HG03135 (cell line): Measurements from ENCODE around the gene ADK.

Experiments
- ATAC-seq: cut with Tn5 transposase; IDR thresholded peaks from one replicate; pipeline ENCODE4 v1.9.1; 2021; ENCODE audit warnings: mild to moderate bottlenecking, moderate library complexity; ENCODE audit not compliant: unreplicated experiment

Gene ADK

DNA sequence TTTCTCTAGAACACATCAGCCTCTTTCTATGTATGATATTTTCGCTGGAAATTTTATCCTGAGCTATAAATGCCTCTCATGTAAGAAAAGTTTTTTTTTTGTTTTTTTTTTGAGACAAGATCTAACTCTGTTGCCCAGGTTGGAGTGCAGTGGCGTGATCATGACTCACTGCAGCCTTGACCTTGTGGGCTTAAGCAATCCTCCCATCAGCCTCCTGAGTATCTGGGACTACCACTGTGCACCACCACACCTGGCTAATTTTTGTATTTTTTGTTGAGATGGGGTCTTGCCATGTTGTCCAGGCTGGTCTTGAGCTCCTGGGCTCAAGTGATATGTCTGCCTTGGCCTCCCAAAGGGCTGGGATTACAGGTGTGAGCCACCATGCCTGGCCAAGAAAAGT lies 80.4 kb downstream of the ADK start:
- no peak for ATAC-seq

DNA sequence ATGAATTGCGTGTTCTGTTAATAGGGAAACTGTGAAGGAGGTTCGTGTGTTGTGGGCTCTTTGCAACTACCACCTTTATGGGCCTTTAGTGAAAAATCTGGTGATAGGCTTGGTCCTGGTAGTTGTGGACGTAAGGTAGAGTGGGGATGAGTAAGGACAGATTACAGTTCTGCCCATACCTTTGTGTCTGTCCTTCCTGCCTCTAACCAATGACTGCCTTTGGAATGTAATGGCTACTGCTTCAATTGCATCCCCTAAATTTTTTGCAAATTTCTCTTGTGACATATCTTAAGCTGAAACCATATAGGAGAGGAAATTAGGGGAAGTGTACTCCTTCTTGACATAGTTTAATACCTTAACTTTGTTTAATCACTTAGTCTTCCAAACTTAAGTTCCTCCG lies 82.3 kb downstream of the ADK start:
- no peak for ATAC-seq

DNA sequence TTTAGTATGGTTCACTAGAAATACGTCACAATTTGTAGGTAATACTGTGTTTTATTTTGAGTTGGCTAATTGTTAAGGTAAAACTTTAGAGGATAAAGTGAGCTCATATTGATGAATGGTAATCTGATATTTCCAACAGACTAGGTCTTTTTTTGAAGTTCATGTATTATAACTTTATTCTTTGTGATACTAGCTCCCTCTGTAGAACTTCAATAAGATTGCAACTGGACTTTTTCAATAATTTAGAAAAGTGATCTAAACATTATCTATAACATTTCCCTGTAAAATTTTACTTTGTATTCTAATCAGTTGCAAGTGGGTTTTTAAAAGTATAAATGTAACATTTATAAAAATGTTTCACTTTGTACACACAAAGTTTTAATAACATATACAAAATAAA lies 83.5 kb downstream of the ADK start:
- ATAC-seq = no peak

DNA sequence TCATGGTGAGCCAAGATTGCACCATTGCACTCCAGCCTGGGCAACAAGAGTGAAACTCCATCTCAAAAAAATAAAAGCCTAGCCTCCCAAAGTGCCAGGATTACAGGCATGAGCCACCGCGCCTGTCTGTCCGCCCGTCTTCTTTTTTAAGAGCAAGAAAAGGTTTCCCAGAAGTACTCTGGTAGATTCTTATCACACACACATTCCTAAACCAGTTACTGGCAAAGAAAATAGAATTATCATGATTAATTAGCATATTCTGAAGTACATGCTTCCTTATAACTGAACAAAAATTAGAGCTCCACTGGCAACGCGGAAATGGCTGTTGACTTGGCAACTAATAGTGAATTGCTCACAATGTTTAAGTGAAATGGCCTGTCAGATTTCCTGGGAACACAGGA lies 87.0 kb downstream of the ADK start:
- ATAC-seq = no peak

DNA sequence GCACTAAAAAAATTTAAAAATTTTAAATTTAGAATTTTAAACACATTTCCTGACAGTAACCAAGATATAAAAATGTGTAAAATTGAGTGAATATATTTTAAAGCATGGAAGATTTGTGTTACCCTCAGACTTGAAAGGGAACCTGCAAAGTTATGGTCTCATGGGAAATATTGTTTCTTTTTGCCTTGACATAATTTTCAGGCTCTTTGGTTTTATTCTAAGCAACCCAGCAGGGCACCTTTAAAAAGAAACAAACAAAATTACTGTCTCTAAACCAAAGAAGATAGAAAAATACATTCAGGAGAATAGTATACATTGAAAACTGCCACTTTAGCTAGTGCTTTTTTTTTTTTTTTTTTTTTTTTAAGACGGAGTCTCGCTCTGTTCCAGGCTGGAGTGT lies 87.5 kb downstream of the ADK start:
- no peak for ATAC-seq

DNA sequence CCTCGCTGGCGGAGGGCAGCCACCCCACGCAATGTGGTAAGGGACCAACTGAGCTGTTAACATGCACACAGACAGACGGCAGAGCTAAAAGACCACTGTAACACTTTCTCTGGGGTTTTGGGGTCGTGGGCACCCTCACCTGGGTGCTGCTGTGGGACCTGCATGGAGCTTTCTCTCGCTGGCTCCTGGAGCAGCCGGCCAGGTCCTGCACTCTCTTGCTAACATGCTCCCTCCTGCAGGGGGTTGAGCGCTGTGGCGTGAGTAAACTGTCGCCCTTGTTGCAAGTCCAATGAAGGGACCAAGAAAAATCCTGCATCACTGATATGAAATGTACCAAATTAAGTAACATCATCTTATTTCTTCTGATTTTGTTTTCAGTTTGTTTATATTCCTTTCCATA lies 92.0 kb downstream of the ADK start:
- no peak for ATAC-seq

DNA sequence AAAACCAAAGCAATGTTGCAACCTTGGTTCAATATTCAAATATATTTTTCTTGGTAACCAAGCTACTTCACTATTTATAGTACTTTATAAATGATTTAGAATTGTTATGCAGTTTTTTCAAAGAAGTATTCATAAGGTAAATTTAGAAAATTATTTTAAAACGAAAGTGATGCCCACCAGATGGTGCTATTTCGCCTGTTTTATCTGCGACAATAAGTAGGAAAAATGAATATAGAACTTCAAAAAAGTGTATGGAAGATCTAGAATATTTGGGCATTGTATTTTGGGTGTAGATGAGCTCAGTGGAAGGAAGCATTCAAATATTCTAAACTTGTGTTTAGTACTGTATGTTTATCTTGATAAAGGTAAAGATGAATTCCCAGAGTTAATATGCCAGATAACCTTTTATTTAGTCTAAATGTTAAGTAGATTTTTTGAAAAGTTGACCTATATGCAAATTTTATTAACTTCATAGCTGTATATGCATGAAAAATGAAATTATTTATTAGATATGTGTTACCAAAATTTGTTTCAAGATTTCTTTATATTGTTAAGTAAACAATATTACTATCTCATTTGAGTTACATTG lies 93.2 kb downstream of the ADK start:
- ATAC-seq = no peak

DNA sequence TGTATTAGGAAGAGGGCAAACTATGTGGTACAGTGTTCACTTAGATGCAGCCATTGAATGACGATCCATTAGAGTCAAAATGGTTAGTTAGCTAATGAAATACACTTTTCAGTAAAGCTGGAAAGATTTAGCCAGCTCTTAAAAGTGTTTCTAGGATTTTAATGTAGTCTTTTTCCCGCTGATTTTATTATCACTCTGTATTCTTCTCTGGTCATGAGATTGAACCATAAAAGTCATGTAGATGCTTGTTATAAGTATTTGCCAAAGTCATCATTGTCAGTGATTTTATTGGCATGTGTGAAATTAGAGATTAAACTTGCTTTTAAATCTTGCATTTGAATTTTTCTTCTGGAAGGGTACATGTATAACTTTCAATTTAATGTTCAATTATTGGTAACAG lies 93.8 kb downstream of the ADK start:
- no peak for ATAC-seq

DNA sequence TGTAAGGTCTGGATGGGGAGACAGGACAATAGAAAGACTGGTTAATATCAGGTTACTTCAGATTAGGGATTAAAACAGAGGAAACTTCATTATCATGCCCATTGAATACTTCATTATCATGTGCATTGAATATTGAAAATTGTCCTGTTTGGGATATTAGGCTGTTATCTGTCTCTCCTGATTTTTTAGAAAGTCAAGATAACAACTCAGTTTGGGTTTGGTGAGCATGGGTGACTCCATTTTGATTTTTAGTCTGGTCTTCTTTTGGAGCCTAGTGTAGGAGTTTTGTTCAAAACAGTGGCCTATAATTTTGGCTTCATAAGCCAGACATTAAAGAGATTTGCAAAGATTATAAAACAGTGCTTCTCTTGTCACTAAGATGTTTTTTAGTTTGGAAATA lies 95.5 kb downstream of the ADK start:
- ATAC-seq = no peak

DNA sequence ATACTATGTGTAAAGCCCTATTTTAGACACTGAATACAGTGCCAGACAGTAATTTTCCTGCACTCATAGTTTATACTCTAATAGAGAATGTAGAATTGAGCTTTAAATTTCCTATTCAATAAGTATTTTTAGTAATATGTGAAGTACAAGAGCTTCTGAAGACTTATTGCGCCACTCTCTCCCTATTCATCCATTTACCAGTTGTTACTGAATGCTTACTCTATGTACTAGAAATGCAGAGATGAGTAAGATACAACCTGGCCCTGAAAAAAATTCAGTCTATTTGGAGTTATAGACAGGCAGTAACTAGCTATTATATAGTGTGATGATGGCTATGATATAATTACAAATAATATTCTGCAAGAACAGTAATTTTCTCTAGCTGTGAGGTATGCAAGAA lies 98.8 kb downstream of the ADK start:
- no peak for ATAC-seq

DNA sequence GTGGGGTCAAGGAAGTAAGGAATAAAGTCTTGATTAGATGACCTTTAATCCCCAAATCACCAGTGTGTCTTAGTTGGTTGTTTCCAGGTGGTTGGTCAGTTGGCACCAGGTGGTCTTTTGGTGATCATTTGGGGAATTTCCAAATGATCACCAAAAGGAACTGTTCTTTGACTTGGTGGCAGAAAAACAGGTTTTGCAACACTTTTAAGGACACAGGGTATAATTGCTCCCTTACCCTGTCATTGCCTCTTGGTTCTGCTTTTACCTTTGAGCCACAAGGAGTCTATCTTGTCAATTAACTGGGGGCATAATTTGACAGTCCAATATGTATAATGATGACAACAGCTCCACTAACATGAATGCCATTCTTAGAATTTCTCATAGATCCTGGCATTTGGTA lies 104.2 kb downstream of the ADK start:
- no peak for ATAC-seq

DNA sequence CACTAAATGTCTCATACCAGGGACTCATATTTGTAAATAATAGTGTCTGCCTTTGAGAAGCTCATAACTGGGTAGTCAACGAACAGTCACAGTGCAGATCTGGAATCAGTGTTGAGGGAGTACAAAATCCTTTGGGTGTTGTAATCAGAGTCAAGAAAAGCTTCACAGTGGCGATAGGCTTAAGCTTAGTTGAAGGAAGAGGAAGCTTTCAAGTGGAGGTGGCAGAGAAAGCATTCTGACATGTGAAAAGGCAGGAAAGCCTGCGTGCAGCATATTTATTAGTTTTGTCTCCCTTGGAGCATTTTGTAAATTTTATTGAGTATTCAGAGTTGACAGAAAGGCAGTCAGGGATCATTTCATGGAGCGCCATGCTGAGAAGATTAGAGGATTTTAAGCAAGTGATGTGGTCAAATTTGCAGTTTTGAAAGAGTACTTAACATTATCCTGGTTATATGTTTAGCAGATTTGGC lies 104.9 kb downstream of the ADK start:
- no peak for ATAC-seq

DNA sequence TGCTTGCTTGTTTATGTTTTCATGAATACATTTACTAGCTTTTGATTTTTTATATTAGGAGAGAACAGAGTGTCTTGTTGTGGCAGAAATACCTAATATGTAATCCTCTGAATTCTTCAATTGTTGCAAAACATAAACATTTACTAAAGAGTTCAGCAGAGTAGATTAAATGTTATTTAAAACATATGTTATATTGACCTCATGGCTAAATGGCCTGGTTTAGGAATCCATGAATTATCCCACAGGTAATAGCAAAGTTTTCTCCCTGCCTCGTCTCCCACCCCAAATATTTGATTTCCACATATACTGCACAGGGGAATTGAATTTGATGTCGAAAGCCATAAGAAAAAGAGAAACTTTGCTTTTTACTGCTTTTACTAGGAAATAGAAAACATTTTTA lies 111.8 kb downstream of the ADK start:
- ATAC-seq = no peak

DNA sequence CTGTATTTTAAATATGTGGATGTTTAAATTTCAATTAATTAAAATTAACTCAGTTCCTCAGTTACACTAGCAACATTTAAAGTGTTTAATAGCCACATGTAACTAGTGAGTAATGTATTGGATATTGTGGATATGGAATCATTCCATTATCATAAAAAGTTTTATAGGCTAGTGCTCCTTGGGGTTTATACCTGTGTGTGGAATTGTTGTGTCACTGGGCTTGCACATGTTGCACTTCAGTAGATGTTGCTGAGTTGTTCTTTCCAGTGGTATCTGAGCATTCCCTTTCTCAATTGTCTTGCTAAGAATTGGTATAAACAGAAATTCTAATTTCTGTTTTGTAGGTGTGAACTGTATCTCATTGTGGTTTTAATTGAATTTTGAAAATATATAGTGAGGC lies 113.0 kb downstream of the ADK start:
- ATAC-seq = no peak

DNA sequence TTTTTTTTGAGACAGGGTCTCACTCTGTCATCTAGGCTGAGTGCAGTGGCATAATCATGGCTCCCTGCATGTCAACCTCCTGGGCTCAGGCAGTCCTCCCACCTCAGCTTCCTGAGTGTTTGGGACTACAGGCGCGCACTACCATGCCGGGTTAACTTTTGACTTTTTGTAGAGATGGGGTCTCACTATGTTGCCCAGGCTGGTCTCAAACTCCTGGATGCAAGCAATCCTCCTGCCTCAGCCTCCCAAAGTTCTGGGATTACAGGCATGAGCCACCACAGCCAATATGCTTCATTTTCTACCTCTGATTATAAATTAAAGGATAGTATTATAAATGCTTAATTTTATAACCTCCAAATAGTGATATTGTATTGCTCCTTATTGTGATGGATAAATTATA lies 121.3 kb downstream of the ADK start:
- ATAC-seq = no peak

DNA sequence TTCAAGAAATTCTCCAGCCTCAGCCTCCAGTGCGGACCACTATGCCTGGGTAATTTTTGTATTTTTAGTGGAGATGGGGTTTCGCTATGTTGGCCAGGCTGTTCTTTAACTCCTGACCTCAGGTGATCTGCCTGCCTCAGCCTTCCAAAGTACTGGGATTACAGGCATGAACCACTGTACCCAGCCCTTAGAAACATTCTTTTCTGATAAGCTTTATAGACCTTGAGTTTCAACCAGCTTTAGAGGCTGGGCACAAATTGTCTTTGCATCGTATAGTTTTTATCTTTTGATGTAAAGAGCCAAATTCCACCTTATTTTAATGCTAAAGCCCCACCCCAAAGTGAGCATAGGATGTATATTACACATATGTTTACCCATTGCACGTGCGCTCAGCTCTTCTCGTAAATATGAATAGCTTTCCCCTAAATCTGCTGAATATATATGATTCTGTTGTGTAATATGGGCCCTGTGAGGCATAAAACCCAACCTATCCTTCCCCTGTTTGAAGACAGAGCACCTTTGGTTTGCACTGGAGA lies 124.8 kb downstream of the ADK start:
- ATAC-seq = no peak

DNA sequence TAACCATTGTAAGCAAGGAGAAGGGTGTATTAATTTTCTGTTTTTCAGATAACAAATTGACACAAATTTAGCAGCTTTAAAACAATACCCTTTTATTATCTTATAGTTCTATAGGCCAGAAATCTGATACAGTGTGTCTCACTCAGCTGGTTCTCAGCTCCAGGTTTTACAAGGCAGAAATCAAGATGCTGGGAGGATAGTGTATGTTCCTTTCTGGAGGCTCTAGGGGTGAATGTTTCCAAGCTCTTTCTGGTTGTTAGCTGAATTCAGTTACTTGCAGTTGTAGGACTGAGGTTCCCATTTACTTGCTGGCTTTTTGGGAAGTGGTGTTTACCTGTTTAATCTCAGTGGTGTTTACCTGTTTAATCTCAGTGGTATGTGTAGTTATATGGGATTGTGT lies 125.4 kb downstream of the ADK start:
- ATAC-seq = no peak

DNA sequence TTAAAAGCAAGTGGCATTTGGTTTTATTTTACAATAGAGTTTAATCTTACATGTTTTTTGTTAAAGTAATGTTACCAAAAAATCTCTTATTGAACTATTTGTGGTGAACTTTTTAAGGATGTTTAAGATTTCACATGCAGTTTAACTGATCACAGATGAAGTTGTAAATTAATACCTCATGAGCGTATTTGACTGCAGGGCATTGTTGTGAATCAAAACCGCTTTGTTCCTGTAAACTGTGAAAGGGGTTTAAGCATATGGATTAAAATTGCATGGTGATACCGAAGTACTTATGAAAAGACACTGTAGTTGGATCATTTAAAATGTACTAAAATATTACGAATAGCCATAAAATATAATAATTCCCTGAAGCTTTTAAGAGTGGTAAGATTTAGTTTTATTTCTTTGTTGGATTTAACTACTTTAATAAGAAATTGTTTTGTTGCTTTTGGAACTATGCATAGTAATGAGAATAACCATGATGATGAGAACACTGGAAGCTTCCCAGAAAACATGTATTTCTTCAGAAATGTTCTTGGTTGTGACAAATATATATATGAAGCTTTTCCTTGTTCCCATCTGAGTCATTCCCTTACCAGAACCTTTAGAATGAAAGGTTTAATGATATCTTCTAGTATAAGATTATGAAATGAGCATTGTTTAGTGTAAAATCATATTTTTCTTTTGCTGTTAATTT lies 131.3 kb downstream of the ADK start:
- ATAC-seq = no peak

DNA sequence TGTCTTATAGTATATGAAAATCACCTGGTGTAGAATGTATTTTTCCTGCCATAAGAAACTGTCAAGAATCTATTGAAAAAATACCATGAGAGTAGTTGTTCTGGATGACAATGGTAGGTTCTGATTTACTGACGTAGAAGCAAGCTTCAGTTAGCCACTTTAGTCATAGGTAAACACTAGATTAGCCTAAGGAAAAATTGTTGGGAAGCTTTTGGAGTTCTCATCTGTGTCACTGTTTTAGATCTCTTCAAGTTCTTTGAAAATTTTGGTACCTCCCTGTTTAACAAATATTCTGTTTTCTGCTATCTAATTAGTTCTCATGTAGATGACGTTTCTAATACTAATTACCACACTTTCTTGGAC lies 131.8 kb downstream of the ADK start:
- ATAC-seq = no peak

DNA sequence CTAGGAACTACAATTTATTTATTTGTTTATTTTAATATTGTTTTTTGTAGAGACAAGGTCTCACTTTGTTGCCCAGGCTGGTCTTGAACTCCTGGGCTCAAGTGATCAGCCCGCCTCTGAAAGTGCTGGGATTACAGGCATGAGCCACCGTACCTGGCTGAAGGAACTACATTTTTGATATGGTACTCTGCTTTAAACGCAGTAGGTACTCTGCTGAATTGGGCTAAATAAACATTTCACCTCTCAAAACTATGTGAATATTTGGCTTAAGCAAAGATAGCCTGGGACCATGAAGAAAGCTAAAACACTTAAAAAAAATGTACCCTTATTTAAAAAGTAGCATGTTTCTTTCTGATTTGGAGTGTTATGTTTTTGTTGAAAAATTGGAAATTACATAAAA lies 138.2 kb downstream of the ADK start:
- ATAC-seq = no peak

DNA sequence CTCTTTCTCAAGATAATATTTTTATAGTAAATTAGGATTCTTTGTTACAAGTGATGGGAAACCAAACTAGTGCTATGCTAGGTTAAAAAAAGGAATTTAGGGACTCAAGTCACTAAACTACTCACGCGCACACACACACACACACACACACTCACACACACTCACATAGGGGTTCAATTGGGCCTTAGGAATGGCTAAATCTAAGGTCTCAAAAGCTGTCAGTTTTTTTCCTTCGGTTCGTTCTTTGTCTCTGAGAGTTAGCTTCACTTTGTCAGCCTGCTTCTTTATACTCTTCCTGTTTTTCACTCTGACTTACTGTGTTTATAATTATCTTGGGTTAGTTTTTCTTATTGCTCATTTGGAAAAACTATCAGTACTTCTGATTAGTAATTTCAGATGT lies 138.9 kb downstream of the ADK start:
- ATAC-seq = no peak

DNA sequence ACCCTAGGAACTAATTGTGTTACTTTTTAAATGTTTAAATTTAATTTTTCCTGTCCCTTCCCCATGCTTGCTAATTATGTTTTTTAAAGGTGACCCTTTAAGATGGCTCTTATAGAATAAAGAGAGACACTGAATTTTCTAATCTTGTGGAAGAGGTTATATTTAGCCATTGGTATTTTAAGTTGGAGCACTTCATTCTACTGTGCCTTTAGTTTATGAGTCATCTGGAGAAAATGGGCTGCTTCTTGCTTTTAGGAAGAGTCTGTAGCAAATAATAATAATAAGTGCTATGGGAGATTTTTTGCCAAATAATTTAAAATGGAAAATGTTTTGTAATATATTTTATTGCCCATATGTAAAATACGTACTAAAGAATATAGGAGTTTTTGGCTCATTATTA lies 139.7 kb downstream of the ADK start:
- no peak for ATAC-seq

DNA sequence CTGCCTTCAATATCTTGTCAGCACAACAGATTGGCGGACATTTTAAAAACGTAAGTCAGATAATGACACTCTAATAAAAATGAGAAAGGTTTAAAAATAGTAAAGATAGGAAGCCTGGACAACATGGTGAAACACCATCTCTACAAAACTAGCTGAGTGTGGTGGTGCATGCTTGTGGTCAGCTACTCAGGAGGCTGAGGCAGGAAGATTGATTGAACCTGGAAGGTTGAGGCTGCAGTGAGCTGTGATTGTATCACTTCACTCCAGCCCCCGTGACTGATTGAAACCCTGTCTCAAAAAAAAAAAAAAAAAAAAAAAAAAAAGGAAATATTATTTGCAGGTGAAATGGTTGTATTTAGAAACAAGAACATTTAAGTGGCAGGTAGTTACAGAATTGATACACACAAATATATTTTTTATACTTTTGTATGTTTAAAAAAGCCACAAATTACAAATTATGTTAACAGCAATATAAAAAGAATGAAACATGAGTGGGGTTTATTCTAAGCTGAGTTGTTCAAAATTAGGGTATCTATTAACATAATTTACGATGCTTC lies 141.9 kb downstream of the ADK start:
- ATAC-seq = no peak
